ENCODE measurements around the gene PIK3AP1.
"Not testable (repeated sequence)": the region's sequence is repeated elsewhere in the genome, so short reads cannot be mapped to it uniquely, and the experiment has no call there.

The PIK3AP1 gene

GRCh38 chr10:96743988-96744585 lies 23.8 kb upstream of the PIK3AP1 start:
- peak; percentile 53 for TF ChIP-seq CTCF (conservative IDR thresholded peaks at IDR 0.05; ENCODE audit: low read depth, low read length)
- DNase-seq (ENCODE audit: low read depth), result no peak
- no peak overlapping the region for H3K4me3 ChIP-seq (ENCODE audit: low read length)

GRCh38 chr10:96741557-96741956 lies 21.2 kb upstream of the PIK3AP1 start:
- not testable (repeated sequence) for DNase-seq (ENCODE audit: low read depth); H3K4me3 ChIP-seq (ENCODE audit: low read length)

GRCh38 chr10:96740579-96741281 lies 20.4 kb upstream of the PIK3AP1 start:
- TF ChIP-seq CTCF (conservative IDR thresholded peaks at IDR 0.05; ENCODE audit: low read depth, low read length), result no peak
- no peak overlapping the region for H3K4me3 ChIP-seq (ENCODE audit: low read length)
- DNase-seq (ENCODE audit: low read depth), result no peak

- H3K4me3 ChIP-seq (ENCODE audit: low read length), result no peak overlapping the region
- no peak for TF ChIP-seq CTCF (conservative IDR thresholded peaks at IDR 0.05; ENCODE audit: low read depth, low read length)
- no peak for DNase-seq (ENCODE audit: low read depth)
Observed at GRCh38 chr10:96740141-96740540, 19.8 kb upstream of the PIK3AP1 start.

GRCh38 chr10:96737307-96737902 lies 17.1 kb upstream of the PIK3AP1 start:
- not testable (repeated sequence) for H3K4me3 ChIP-seq (ENCODE audit: low read length); DNase-seq (ENCODE audit: low read depth)

GRCh38 chr10:96724621-96725020 lies 4.3 kb upstream of the PIK3AP1 start:
- no peak for TF ChIP-seq CTCF (conservative IDR thresholded peaks at IDR 0.05; ENCODE audit: low read depth, low read length)

GRCh38 chr10:96721207-96721572 lies 876 bp upstream of the PIK3AP1 start:
- peak overlapping the region; percentile 52 for H3K4me3 ChIP-seq (ENCODE audit: low read length)
- TF ChIP-seq CTCF (conservative IDR thresholded peaks at IDR 0.05; ENCODE audit: low read depth, low read length), result peak; percentile 12
- no peak for DNase-seq (ENCODE audit: low read depth)

More at GRCh38 chr10:96724621-96725020, 4.3 kb upstream of the PIK3AP1 start:
- no peak overlapping the region for H3K4me3 ChIP-seq (ENCODE audit: low read length)
- DNase-seq (ENCODE audit: low read depth), result no peak

- H3K4me3 ChIP-seq (ENCODE audit: low read length), result peak overlapping the region; percentile 50
- TF ChIP-seq CTCF (conservative IDR thresholded peaks at IDR 0.05; ENCODE audit: low read depth, low read length), result peak; percentile 58
- no peak for DNase-seq (ENCODE audit: low read depth)
Observed at GRCh38 chr10:96719850-96720421, 378 bp downstream of the PIK3AP1 start.
